NCI-H2227 treated with DMSO at 0.1 percent for 48 hours (cell line): ENCODE data around the gene CRYBG2.
"Not testable (repeated sequence)": the region's sequence is repeated elsewhere in the genome, so short reads cannot be mapped to it uniquely, and the experiment has no call there.

ENCODE experiments used
- DNase-seq: peaks from one replicate; lab custom pipeline; 2025; lab: John Stamatoyannopoulos, UW

Gene CRYBG2

DNA sequence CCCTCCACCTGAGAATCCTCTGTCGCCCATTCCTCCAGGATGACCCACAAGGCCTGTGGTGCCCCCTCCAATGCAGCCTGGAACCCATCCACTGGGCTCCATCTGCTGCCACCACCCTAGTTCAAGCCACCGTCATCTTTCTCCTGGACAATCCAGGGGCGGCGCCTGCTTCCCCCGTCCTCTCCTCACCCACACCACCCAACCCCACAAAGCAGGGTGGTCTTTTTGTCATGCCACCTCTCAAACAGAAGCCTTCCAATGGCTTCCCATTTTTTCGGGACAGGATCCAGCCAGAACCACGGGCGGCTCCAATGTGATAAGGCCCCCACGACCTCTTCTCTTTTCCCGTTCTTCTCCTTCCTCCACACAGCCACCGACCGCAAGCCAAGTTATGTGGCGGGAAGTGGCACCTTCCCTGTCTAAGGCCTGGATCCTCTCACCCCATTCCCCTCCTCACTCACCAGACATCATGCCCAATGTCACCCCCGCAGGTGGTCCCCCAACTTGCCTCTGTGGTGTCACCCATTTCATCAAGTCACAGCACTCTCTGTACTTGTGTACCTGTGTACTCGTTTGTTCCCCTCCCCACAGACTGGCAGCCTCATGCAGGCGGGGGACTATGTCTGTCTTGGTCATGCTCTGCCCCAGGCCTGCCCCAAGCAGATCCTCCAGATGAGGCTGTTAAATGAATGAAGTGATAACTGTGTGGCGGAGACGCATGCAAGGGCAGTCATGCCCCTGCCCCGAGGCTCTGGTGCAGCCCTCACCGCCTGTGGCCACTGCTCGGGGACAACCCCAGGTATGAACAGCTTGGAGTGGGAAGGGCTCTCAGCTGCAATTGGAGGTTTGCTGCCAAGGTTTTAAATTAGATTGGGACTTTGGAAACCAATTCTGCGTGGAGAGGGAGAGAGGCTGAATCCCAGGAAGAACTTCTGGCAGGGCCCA, 58.5 kb downstream of the CRYBG2 start:
- no peak for DNase-seq

DNA sequence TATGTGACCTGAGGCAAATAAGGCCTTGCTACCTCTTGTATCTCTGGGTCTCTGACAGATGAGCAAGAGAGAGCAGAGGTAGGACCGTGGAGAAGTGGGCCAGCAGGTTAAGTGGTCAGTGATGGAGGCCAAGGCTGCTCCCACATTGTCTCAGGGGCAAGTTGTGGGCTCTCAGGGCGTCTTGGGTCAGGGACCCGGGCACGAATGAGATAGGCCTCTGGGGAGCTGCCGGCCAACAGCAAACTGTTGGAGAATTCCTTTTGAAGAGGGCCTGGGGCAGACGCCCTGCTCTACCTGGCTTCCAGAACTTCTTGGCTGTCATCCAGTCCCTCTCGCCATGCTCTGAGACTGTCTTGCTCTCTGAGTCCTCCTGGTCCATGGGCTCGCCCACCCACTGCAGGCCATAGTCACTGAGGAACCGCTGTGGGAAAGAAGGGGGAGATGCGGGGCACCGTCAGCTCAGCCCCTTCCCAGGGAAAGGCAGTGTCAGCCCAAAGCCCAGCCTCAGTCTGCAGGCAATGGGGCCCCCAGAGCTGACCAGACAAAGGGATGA, 59.9 kb downstream of the CRYBG2 start:
- DNase-seq, result no peak

DNA sequence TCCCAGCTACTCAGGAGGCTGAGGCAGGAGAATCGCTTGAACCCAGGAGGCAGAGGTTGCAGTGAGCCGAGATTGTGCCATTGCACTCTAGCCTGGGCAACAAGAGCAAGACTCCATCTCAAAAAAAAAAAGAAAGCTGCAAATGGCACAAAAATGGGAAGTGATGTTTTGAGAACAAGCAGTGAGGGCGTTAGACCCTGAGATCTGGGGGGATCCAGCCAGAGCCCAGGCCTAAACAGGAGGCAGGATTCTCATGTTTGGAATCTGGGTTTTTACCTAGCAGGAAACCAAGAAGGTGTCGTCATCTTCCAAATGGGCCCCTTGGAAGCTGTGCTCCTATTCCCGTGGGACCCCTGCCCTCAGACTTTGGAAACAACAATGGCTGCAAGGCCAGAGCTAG, 61.2 kb downstream of the CRYBG2 start:
- not testable (repeated sequence) for DNase-seq

DNA sequence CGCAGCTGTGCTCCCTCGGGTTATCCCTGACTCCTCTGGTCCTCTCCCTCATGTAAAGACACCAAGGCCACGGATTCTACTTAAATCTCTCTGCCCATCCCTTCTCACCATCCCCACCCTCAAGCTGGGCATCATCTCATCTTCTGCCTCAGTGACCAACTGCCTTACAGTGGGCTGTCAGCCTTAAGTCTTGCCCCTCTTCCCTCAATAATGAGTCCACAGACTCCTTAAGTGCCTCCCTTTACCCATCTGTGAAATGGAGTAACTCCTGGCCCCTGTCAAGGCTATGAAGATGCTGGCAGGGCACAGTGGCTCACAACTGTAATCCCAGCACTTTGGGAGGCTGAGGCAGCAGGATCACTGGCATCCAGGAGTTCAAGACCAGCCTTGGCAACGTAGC, 62.0 kb downstream of the CRYBG2 start:
- DNase-seq, result no peak

DNA sequence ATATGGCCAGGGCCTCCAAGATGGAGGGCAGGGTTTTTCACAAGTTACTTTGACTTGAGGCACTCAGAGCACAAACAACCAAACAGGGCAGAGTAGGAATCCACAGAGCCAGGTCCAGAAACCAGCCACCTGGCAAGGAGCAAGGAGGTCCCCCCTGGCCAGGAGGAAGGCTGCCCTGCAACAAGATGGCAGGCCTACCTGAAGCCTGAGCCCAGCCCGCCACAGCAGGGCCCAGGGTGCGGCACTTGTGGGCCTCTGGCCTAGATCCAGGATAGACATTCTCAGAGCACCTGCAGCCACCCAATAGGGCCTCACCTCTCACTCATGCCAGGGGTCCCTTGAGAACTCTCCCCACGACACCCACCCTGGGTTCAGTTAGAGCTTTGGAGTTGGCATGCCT, 62.5 kb downstream of the CRYBG2 start:
- no peak for DNase-seq

DNA sequence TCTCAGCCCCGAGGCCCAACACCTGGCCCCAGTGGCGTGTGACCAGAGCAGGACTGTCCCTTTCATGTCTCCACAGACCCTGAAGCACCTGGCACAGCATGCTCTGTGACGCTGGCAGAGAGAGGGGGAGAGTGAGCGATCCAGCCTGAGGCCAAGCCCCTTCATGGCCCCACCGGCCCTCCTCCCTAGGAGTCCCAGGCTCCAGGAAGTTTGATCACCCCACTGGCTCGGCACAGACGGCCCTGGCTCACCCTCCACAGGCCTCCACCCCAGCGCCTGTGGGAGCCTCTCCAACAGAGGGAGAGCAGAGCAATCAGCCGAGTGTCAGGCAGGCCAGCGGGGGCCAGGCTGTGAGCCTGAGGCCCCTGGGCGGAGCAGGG, 63.1 kb downstream of the CRYBG2 start:
- no peak for DNase-seq

DNA sequence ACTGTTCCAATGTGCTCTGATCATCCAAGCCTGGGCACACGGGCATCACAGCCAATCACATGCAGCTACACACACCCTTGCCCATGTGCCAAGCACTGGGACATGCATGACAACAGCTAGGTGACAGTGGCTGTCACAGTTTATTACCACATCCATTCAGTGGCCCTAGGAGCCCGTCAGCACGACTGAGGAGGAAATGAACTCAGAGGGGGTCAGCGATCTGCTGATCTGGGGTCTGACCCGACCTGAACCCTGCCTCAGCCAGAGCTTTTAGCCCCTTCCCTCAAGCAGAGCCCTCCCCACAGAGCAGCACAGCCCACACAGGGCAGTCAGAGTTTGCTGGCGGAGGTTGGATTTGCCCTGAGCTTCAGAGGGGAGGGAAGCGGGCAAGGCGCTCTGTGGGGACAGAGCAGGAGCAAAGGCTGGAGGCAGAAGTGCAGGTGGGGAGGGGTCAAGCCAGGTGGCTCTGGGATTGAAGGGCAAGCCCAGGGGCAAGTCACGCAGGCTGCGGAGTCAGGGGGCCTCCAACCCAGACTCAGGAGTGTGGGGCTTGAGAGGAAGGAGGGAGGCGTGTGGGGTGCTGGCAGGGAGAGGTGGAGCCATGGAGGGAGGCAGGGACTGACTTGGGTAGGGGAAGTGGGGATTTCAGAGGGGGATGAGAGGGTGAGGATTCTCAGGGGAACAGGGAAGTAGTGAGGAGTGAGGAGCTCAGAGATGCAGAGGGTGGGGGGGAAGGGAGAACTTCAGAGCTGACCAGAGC, 63.6 kb downstream of the CRYBG2 start:
- no peak for DNase-seq

DNA sequence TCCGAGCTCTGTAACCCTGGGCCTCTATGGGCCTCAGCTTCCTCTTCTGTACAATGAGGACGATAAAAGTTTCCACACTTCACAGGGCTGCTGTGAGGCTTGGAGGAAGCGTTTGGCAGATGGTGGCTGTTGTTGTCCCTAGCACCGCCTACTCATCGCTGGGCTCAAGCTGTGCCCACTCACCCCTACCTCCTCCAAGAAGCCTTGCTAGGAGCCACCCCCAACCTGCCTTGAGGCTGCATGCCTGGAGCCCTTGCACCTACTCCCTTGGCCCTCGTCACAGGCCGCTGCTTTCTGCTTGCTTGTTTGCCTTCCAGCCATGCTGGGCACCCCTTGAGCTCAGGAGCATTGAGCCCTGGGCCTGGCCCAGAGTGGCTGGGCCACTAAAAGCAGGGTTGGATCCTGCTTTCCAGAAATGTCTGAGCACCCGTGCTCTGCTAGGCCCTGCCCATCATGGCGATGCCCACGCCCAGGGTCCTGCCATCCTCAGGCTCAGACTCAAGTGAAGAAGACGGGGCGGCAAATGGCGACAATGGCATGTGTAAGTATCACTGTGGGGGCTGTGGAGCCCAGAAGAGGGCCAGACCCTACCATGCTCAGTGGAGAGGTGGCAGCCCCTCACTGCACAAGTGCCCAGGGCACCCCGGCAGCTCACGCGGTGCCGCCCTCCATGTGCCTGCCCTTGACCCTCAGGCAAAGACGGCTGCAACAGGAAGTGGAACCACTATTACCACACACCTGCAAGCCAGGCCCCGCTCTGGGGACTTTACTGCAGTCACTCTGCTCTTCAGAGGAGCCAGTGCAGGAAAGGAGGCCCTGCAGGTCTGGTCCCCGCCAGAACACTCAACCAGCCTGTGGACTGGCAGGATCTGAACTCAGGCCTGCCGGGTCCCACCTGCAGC, 64.5 kb downstream of the CRYBG2 start:
- DNase-seq, result no peak

DNA sequence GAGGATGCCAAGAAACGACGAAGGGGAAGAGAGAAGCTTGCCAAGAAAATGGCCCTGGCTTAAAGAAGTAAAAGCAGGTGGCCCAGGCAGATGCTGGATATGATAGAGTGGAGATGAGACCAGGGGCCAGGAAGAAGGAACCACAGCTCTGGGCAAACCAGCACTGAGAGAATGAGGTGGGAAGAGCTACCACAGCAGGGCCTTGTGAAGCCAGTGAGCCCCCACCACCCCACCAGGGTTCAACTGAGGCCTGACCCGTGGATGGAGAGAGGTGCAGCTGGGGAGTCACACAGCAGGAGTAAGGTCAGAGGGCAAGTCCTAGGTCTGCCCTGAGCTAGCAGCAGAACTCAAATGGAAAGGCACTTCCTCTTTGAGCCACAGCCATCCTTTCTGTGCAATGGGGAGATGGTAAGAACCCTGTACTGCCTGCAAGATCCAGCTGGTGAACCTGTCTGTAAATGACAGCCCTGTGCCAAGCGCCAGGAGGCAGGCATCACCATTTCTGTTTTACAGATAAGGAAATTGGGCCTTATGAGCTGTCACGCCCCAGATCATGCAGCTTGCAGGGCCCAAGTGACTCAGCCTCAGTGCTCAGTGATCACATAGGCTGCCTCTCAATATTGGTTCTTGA, 65.5 kb downstream of the CRYBG2 start:
- no peak for DNase-seq

DNA sequence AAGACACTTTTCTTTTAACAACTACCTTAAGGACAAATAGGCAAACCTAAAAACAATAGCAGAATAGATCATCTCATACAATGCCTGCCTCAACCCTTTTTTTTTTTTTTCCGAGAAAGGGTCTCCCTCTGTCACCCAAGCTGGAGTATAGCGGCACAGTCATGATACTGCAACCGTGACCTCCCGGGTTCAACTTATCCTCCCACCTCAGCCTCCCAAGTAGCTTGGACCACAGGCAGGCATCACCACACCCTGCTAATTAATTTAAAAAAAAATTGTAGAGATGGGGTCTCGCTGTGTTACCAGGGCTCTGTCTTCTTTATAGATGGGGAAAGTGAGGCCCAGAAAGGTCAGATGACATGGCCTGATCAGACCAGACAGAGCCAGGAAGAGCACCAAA, 66.1 kb downstream of the CRYBG2 start:
- no peak for DNase-seq

DNA sequence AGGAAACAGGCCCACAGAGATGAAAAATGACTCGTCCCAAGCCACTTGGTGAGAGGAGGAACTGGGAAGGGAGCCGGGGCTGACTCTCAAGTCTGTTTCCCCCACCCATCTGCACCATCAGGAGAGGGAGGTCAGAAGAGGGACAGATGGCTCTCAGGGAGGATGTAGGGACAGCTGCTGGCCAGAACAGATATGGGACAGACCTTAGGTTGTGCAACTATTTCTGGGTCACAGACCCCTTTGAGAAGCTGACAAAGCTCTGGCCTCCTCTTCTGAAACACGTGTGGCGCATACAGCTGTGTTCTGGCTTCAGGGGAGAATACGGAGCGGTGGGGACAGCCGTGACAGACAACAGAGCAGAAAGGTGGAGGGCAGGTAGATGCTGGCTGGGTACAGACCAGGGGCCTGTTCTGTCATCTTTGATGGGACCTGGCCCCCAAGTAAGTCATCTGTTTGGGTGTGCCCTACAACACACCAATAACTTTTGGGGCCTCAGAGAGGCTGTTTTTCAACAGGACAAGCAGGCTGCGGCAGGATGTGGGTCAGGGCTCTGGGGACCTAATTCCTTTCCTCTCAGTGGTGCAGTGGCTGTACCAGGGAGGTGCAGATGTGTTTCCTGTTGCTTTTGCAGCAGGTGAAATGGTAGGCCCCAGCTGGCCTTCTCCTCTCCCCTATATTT, 66.8 kb downstream of the CRYBG2 start:
- DNase-seq, result no peak

DNA sequence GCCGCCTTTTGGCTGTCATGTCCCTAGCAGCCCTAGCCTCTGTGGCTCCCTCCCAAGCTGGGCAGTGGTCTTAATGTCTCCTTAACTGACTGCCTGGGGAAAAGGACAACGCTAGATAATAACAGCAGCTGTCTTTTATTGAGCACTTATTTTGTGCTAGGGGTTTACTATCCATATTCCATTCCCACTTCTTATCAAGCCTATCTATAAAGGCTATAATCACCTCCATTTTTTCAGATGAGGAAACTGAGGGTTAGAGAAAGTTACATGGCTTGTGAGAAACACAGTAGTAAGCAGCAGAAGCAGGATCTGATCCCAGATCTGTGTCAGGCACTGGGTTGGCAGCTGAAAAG, 67.9 kb downstream of the CRYBG2 start:
- no peak for DNase-seq

DNA sequence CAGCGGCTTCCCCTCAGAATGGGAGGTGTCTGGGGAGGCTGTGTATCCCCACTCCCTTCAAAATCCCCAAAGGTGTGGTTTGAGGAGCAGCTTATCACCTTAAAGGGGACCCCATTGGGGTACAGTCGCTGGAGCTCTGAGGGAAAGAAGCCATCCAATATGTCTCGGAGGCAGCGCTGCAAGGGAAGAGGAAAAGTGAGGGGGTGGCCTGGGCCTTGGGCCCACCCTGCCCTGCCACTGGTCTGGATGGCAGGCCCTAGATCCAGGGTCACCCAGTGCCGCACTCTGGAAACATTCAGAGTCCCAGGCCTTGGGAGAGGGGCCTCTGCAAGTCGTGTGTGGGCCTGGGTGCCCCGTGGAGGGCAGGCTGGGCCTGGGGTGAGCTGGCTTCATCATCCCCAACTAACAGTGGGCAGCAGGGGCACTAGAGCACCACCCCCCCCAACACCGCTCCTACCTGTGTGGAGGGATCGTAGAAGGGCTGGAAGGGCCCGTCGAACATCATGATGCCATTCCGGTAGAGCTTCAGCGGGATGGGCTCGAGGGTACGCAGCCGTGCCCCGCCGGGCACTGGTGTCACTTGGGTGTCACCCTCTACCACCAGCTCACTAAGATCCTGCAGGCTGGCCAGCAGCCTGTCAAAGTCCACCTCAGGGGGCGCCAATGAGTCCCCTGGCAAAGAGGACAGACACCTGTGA, 68.4 kb downstream of the CRYBG2 start:
- peak; percentile 5 for DNase-seq

DNA sequence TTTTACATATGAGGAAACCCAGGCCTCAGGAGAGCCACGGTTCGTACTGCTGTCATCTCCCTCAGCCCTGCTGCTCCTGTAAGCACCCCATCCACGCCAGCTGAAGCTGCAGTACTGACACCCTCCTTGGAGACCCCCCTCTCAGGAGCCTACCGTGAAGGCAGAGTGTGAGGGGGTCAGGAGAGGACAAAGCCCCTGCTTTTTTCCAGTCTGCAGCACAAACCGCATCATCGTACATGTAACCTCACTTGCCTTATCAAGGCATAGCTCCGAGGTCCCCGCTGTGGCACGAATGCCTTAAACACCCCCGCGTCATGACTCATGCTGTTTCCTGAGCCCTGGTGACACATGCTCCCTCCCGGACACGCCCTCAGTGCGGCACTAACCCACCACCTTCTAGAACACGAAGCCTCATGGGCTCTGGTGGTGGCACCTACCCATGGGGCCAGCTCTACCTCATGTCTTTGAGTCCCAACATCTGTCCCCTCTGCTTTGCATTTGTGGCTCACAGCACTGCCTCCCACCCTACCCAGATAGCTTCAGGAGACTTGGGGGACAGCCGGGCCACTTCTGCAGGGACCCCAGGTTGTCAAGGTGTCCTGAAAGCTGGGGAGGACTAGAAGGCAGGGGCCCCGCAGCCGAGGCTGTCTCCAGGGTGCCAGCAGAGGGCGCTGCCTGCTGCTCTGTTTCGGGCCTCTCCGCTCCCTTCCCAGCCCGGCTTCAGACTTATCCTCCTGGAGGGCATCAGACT, 69.2 kb downstream of the CRYBG2 start:
- no peak for DNase-seq

DNA sequence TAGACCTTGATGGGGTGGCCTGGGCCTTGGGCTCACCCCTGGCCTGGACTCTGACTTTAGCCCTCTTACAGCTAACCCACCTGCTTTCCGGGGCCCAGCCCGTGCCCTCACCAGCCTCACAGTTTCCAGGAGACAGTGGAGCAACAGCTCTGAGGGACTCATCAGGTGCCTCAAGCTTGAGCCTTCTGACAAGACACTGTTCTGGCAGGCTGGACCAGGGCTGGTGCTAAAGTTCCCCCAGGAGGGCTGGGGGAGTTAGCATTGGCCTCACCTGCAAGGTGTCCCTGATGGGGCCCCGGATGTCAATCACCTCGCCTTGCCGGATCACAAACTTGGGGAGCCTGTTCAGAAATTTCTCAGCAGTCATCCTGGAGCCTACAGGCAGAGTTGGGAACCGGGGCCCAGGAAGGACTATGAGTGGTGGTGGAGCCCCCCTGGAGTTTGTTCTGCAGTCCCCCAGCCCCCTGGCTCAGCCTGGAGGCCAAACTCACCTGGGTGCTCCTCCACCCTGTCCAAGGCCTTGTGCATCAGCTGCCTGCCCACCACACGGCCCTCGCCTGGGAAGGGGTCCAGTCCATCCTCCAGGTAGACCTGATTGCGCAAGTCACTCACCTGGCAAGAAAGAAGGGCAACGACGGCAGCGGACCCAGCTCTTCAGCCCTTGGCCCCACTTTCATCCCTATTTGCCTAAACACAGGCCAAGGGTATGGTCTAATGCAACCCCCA, 69.9 kb downstream of the CRYBG2 start:
- no peak for DNase-seq

DNA sequence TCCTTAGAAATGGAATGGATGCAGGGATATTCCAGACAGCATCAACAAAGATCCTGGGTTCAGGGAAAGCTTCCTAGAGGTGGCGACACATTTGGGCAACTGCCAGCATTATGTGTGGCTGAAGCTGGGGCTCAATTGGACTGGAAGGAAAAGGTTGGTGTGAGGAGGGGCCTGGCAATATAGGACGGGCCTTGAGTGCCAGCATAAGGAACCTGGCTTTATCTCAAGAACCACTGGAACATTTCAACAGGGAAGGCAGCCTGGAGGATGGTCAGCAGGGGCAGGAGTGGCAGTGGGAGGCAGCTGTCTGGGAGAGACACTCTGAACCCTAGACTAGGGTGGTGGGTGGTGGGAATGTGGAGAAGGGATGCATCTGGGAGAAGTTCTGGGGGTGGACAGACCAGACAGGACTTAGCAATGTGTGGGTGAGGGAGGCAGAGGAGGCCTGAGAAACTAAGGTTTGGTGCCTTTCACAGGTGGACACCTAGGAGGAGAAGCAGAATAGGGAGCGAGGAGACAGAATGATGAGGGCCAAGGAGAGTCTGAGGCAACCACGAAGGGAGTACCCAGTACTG, 70.6 kb downstream of the CRYBG2 start:
- no peak for DNase-seq

DNA sequence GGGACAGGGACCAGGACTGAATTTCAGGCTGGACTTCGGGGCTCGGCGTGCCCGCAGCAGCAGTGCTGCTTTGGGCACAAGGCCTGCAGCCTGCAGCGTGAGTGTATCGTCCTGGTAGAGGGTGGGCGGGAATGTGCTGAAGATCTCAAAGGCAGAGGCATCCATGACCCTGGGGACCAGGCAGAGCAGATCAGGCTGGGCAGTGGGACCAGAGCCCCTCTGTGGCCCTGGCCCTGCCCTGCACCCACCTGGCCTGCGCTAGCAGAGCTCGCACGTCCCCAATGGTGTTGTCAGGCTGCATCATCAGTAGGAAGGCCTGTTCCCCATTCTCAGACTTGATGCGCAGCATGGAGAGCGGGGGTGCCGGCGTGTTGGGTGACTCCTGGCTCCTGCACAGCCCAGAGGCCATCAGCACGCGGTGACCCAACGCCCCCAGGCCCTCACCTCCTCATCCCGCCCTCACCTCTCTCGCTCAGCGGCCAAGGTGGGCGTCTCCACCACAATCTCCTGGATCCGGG, 71.5 kb downstream of the CRYBG2 start:
- DNase-seq, result no peak

DNA sequence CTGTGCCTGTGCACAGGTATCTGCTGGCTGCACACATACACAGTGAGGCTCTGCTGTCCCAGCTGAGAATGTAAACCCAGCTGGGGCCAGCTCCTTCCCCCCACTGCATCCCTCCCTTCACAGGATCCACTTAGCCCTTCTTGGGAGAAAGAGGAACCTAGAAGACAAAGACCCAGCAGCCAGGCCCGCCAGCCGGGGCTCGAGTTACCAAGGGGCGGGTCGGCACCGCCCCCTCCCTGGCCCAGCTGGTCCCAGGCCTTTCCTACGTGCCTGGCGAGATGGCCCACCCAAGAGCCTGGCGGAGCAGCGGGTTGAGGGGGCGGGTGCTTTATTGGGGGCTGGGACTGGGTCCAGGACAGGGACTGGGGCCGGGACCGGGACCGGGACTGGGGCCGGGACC, 72.0 kb downstream of the CRYBG2 start:
- peak; percentile 68 for DNase-seq
